Retina (tissue), 1 donor: ENCODE measurements around the gene MYO3A.

Experiments used
- DNase-seq: peaks from one replicate; pipeline ENCODE4 v3.0.0-alpha.2; 2016

The MYO3A gene, protein sequence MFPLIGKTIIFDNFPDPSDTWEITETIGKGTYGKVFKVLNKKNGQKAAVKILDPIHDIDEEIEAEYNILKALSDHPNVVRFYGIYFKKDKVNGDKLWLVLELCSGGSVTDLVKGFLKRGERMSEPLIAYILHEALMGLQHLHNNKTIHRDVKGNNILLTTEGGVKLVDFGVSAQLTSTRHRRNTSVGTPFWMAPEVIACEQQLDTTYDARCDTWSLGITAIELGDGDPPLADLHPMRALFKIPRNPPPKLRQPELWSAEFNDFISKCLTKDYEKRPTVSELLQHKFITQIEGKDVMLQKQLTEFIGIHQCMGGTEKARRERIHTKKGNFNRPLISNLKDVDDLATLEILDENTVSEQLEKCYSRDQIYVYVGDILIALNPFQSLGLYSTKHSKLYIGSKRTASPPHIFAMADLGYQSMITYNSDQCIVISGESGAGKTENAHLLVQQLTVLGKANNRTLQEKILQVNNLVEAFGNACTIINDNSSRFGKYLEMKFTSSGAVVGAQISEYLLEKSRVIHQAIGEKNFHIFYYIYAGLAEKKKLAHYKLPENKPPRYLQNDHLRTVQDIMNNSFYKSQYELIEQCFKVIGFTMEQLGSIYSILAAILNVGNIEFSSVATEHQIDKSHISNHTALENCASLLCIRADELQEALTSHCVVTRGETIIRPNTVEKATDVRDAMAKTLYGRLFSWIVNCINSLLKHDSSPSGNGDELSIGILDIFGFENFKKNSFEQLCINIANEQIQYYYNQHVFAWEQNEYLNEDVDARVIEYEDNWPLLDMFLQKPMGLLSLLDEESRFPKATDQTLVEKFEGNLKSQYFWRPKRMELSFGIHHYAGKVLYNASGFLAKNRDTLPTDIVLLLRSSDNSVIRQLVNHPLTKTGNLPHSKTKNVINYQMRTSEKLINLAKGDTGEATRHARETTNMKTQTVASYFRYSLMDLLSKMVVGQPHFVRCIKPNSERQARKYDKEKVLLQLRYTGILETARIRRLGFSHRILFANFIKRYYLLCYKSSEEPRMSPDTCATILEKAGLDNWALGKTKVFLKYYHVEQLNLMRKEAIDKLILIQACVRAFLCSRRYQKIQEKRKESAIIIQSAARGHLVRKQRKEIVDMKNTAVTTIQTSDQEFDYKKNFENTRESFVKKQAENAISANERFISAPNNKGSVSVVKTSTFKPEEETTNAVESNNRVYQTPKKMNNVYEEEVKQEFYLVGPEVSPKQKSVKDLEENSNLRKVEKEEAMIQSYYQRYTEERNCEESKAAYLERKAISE (N-terminal part only)

DNA sequence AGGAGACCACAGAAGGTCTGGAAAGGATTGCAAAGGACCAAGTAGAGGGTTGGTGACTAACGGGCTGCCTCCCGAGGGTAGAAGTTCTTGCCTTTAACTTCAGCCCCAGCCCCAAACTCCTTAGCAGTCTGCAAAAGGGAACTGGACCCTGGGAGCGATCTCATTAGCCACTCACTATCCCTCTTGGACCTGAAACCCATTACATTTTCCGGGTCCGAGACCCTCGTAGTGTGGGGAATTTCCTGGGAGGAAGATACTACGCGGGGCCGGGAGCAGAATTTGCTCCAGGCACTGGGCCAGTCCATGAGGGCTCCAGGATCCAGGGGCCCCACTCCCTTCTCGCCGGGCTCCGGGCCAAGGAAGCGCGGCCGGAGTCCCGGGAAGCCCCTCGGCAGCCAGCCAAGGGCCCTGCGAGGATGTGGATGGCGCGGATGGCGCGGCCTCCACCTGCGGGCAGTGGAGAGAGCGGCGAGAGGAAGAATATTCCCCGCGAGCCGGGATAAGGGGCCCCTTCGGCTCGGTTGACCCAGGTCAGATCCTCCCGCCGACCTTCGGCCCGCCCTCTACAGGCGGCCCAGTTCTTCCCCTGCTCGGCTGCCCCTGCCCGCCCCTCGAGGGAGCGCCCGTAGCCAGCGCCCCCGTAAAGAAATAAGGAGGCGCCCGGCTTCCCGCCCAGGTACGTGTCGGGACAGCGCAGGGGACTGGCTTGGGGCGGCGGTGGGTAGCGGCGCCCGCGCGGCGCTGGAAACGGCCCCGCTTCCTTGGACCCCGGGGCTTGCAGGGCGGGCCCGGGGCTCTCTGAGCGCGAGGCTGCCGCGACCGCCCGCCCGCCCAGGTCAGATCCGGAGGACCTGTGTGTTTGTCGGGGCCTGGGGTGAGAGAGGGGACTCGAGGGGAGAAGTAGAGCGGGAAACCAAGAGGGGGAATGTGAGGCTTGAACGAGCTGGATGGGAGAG lies at the start of gene MYO3A:
Gene MYO3A, plus strand, starts transcription at position 577 of the 956 bp plus-strand sequence. CDS start 17,882 bp downstream, outside the sequence.
- DNase-seq = peak; percentile 83

DNA sequence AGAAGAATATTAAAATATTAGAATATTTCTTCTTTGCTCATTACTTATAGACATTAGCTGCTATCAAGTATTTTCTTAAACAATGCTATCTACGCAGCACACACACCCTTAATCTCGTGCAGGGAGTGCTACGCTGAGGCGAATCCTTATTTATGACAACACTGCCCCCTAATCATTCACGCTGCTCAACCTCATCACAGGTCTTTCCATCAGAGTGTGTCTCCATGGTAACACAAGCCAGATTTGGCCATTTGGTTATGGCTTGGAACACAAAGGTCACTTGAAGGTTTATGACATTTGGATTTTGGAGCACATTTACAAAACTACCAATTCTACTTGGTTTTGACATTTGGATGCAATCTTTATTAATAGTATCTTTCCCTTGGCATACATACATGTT lies 45.4 kb upstream of the MYO3A start:
- peak; percentile 70 for DNase-seq

DNA sequence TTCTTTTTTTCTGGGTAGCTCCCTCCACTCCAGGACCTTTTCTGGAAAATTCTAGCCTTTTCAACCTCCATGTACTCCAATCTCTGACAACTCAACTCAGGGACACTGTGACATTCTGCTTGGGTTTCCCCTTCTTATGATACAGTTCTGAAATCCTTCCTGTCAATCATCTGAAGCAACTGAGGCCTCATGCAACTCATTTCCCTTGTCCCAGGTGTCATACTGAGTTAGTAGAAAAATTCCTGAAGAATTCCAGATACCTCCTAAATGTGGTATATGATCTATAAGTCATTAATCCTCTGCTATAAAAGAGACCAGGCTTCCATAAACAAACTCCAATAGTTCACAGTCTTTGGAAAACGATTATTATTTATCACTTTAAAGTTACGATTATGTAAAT lies 43.0 kb upstream of the MYO3A start:
- DNase-seq = no peak

DNA sequence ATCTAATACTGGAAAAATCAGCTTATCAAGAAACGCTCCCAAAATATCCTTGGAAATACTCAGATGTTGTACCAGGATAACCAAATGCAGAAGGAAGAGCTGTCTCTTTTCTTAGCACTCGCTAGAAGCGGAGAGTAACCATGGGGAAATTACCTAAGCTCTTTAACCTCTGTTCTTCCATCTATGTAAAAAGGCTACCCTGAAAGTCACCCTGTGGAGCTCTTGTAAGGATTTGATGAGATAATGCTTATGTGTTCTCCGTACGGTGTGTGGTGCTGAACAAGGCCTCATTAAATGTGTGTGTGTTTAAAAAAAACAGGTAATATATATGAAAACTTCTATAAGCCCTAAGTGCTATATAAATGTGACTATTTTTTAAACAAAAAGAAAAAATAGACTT lies 38.2 kb upstream of the MYO3A start:
- no peak for DNase-seq

DNA sequence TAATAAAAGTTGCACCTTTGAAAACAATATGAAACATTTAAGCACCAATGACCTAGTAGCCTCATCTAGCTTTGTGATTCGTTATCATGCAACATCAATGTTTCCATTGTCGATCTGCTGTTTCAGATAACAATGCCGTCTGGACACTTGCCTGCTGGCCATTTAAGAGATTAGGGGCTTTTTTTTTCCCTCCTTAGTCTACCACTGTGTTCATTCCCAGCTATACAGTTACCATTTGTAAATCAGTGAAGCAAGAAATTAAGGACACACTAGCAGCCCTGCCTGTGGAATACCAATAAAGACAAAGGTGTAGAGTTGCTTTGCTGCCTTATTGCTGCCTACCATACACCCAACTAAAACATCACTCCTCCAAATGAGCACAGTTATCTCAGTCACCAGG lies 37.6 kb upstream of the MYO3A start:
- DNase-seq = no peak

DNA sequence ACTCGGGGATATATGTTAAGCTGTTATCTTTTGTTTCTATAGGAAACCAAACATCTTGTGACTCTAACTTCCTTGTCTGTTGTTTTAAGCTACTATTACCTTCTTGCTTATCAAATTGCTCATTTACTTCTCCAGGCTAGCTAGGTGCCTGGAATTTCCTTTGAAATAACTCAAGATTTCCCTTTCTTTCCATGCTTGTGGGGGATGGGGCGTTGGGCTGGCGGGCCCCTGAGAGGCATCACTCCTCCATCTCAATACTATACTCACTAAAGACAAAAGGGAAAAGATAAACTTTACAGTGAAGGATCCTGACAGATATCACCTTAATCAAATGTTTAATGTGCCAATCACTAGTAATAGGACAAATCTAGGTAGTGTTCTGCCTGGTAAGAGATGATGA lies 34.7 kb upstream of the MYO3A start:
- no peak for DNase-seq

DNA sequence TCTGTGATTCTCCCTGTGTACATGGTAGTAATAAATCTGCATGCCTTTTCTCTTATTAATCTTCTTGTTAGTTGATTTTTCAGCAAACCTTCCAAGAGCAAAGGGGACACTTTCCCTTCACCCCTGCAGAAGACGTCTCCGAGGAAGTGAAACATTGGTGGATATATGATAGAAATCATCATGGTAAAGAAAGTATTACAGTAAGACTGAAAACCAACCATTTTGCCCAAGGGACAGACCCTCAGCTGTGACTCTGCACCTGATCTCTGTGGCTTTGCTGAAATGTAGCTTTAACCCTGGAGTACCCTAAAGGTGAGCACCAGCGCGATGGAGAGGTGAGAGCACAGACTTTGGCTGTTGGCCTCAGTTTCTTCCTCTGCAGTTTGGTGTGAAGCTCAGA lies 32.8 kb upstream of the MYO3A start:
- DNase-seq = no peak

DNA sequence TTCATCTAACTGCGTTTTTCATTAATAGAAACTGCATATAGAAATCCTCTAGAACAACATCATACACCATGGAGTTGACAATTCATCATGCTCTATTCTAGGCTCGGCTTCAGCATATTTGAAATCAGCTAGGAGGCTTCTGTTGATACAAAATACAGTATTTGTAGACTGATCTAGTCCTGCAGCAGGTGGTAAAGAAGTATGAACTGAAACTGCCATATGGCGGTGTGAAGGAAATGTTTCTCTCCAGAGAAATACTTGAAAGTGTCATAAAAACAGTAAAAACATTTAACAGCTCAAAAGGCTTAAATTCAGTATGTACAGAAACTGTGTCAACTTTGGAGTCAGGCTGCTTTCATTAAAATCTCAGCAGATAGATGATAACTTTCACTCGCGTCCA lies 32.0 kb upstream of the MYO3A start:
- no peak for DNase-seq

DNA sequence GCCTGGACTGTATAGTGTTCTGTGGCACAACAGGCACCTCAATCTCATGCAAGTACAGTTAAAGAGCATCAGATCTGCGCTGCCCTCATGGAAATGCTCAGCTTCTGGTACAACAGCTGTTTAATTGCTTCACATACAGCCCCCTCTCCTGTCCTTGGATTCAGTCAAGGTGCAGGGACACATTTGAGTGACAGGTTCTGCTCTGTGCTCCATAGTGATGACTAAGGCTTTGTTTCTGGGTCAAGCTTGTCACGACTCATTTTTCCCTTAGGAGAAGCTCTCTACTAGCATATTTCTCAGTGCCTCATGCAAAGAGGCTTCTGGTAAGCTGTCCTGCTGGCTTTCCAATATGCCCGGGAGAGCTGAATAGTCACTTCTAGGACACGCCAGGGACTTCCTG lies 26.8 kb upstream of the MYO3A start:
- peak; percentile 61 for DNase-seq

DNA sequence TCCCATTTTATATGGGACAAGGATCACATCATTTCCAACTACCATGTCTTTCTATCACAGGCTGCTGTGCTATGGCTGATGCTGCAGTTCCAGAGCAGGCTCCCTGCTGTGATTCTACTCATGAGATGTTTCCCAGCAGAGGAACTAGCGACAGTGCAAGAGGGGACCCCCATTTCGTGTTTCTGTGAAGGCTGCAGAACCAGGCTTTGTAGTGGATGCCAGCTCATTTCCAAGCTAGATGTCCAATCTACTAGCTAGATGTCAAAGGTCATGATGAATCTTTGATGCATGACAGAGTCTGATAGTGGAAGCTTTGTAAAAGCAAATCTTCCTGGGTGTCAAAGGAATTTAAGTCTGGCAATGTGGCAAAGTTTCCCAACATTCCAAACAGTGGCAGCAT lies 21.2 kb upstream of the MYO3A start:
- peak; percentile 42 for DNase-seq

DNA sequence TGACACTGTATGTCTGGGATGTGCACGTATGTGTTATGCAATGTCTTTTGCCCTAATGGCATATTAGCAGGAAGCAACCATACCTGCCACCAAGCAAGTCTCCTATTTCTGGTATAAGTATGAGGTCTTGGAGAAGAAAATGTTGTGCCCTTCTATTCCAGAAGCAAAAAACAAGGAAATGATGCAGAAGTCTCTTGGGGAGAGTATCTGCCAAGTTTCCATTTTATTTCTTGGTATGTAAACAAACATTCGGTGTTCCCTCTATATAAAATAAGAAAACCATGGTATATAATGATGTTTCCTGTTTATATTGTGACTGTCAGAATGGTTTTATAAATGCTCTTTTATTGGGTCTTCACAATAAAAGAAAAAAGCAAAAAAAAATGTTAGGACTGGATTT lies 19.3 kb upstream of the MYO3A start:
- DNase-seq = no peak

DNA sequence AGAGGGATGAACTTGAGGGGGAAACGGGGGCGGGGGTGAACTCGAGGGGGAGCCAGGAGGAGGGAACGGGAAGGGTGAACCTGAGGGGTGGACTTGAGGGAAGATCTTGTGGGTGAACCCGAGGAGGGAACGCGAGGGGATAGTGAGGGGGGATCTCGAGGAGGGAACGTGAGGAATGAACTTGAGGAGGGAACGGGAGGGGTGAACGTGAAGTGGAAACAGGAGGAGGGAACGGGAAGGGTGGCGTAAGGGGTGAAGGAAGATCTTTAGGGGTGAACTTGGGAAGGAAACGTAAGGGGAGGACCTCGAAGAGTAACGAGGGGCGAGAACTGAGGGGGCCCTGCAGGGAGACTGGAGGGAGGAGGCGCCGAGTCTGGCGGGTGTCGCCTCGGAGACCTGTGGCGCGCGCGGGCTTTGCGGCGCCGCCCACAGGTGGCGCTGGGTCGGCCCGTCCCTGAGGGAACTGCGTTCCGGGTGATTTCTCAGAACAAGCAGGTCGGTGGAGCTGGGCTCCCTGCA lies 651 bp downstream of the MYO3A start:
- peak; percentile 86 for DNase-seq

DNA sequence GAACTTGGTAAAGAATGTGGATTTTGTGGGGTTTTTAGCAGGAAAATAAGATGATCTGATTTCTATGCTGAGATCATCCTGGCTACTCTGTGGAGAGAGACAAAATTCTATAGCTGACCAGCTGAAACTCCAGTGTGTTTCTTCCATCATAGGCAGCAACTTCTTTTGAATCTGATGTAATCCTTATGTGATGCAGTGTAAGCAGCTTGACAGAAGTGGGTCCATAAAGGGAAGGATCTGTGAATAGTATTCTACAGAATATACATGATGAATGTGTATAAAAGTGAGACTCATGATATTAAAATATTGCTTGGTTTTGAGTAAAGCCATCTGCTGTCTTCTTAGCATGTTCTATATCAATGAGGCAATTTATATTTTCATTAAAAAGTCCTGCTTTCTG lies 4.4 kb downstream of the MYO3A start:
- DNase-seq = no peak

DNA sequence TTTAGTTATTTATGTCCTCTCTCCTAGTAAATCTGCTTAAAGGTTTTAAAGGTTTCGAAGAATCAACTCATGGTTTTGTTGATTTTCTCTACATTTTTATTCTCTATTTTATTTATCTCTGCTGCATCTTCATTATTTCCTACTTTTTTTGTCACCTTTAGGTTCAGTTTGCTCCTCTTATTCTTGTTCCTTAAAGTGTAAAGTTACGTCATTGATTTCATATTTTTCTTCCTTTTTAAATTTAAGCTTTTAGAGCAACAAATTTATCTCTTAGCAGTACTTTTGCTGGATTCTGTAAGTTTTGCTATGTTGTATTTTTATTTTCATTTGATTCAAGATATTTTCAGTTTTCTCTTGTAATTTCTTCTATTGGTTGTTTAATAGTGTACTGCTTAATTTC lies 10.7 kb downstream of the MYO3A start:
- no peak for DNase-seq

DNA sequence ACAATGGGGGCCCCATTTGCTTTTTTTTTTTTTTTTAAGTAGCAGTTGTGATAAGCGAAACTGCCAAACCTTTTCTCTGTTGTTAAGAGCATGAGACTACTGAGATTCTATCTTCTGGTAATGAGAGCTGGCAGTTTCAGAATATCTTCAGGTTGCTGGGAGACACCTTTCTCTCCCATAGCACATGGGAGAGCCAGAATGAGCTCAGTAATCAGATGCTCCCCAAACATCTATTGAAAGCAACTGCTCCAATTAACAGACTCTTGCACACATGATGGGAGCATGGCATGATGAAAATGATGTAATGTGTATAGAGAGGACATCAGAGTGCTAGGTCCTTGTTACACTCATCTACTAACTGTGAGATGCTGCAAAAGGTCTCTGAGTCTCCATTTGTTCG lies 18.8 kb downstream of the MYO3A start:
- no peak for DNase-seq

DNA sequence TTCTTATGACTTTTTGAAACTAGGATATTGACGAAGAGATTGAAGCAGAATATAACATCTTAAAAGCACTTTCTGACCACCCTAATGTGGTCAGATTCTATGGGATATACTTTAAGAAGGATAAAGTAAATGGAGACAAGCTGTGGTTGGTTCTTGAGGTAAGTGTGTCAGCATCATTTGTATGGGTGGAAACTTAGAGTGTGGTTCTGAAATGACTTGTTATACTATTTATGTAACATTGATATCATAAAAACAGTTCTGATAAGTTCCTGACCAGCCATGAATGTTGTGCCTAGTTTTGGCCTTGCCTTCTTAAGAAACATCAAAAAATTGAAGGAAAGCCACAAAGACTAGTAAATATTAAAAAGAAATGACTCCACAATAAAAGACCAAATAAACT lies 20.8 kb downstream of the MYO3A start:
- no peak for DNase-seq

DNA sequence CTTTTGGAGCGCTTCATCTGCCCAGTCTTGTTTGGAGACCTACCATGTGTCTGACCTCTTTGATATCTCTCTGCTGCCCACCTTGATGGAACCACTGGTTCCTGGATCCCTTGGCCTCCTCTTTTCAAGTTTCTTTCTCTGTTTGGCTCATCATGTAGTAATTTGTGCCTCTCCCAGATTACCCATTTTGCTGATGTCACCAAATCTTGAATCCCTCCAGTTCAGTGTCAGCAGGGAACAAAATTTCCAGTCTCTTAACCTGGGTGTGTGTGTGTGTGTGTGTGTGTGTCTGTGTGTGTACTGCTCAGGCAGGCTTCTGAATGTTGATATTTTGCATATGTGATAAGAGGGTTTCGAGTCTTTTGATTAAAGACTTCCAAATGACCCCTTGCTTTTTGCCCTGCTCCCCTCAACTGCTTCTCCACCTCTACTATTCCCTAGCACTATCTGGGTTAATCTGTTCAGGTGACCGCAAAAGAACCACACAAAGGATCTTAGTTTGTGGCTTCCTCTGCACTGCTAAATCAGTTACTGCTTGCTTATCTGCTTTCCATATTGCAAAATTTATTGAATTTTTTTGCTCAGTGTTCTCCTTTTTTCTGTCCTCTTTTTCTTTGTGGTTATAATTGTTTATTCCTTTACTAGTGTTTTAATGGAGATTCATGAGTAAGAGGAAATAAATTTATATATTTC lies 25.7 kb downstream of the MYO3A start:
- no peak for DNase-seq

DNA sequence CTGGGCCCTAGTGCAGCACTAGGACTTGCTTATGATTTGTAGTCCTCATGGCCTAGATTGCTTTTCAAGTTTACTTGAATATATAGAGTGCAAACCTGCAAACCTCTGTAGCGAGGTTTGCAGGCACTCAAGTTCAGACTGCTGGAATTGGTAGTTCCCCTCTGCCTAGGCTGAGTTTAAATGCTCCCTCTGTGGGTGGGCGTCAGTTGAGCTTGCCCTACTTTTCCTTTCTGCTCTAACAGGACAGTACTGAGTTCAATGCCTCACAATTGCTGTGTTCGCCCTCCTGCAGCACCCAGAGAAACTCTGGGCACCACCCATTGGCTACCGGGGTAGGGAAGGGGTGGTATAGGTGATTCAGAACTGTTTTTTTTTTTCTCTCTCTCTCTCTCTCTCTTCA lies 31.6 kb downstream of the MYO3A start:
- no peak for DNase-seq

DNA sequence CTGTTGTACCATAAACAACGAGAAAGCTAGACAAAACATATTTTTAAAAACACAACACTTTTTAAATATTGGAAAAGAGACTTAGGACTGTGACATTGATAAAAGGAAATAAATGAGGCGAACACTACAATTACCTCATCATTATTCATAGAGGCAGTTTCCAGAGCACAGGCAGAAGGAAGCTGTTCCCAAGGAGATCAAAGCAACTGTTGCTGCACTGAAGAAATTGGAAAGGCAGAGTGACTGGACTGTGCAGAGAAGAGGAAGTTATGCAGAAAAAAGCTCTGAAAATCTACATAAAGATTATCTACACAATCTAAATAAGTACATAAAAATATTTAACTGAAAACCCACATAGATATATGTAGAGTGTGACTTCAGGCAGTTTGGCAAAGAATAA lies 32.8 kb downstream of the MYO3A start:
- peak; percentile 34 for DNase-seq

DNA sequence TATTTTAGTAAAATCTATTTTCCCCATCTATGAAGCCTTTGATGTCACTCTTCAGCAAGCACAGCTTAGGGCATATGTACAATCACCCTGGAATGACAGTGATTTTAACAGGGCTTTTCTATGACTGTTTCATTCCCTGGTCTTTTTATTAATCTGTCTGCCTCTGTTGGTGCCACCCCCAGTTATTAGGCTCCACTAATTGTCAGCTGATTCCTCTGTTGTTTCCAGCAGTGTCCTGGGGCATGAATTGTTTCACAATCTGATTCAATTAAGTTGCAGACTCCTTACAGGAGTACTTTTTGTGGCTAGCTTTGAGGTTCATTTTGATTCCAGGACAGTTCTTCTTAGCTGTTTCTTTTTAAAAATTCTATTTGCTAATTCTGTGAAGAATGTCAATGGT lies 38.6 kb downstream of the MYO3A start:
- DNase-seq = peak; percentile 26

DNA sequence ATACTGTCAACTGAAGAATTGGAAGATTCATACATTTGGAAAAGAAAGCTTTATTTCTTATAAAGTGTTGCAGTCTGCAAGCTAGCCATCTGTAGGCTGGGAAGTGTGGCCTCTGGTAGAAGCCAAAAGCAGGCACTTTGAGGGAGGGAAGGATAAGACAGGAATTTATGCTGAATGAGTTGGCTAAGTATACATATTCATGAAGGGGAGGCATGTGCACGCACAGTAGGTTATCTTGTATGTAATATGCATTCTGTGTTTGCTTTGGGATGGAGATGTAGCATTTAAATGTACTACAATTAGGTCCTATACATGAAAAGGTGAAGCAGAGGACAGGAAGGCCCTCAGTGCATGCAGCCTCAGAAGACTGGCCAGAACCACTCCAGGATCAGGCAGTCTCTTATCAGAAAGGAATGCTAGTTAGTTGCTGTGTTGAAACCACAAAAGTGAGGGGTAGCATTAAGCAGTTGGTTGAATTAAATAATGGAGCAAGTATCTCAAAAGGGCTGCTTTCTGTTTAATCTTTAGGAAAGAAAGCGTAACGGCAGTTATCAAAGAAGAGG lies 40.9 kb downstream of the MYO3A start:
- no peak for DNase-seq
